NCI-H2227 treated with DMSO at 0.1 percent for 48 hours (cell line): ENCODE results near the gene NTN1.
"Not testable (repeated sequence)": the region's sequence is repeated elsewhere in the genome, so short reads cannot be mapped to it uniquely, and the experiment has no call there.

Source experiments
- DNase-seq: peaks from one replicate; lab custom pipeline; 2025; lab: John Stamatoyannopoulos, UW

The NTN1 gene

GRCh38 chr17:9087921-9088320 lies 66.6 kb downstream of the NTN1 start:
- no peak for DNase-seq

GRCh38 chr17:9090641-9091096 lies 69.4 kb downstream of the NTN1 start:
- DNase-seq, result no peak

GRCh38 chr17:9094193-9094592 lies 72.9 kb downstream of the NTN1 start:
- no peak for DNase-seq

GRCh38 chr17:9095390-9095789 lies 74.1 kb downstream of the NTN1 start:
- no peak for DNase-seq

- DNase-seq, result no peak
Measured at GRCh38 chr17:9098242-9098825, 77.0 kb downstream of the NTN1 start.

- no peak for DNase-seq
Measured at GRCh38 chr17:9101356-9101755, 80.0 kb downstream of the NTN1 start.

GRCh38 chr17:9103193-9103592 lies 81.9 kb downstream of the NTN1 start:
- DNase-seq, result not testable (repeated sequence)

GRCh38 chr17:9104370-9105041 lies 83.2 kb downstream of the NTN1 start:
- DNase-seq, result no peak

GRCh38 chr17:9105068-9105868 lies 84.0 kb downstream of the NTN1 start:
- DNase-seq, result no peak

GRCh38 chr17:9106278-9106677 lies 85.0 kb downstream of the NTN1 start:
- not testable (repeated sequence) for DNase-seq

GRCh38 chr17:9107527-9107926 lies 86.2 kb downstream of the NTN1 start:
- DNase-seq, result no peak

GRCh38 chr17:9108146-9108545 lies 86.8 kb downstream of the NTN1 start:
- DNase-seq, result no peak

- no peak for DNase-seq
Measured at GRCh38 chr17:9109933-9110332, 88.6 kb downstream of the NTN1 start.

GRCh38 chr17:9110501-9110900 lies 89.2 kb downstream of the NTN1 start:
- no peak for DNase-seq

- no peak for DNase-seq
Measured at GRCh38 chr17:9115214-9116191, 94.2 kb downstream of the NTN1 start.

GRCh38 chr17:9116311-9116835 lies 95.1 kb downstream of the NTN1 start:
- DNase-seq, result no peak

GRCh38 chr17:9116861-9117568 lies 95.7 kb downstream of the NTN1 start:
- no peak for DNase-seq

GRCh38 chr17:9120471-9120870 lies 99.2 kb downstream of the NTN1 start:
- DNase-seq, result no peak

- no peak for DNase-seq
Measured at GRCh38 chr17:9121186-9121820, 100.0 kb downstream of the NTN1 start.
